HCT116 (cell line): ENCODE data around the gene ZNF541. TPM values are rescaled to one million over a fixed set of nuclear protein-coding genes. Genes with fewer than 3 reads are reported as not detected.

Source experiments
- ATAC-seq: fragments of 200-7000 bp; cut with Tn5 transposase; 2 replicates; pipeline ENCODE4 v1.9.1; 2020; ENCODE audit warnings: mild to moderate bottlenecking, moderate library complexity
- BruUV-seq: library from RNA; stranded (reverse); fragments of 400-500 nt; replicated peaks from 2 replicates; lab custom pipeline; 2021; lab: Mats Ljungman, UMichigan
- CTCF ChIA-PET: fragments of 300-600 bp; sonication (Branson Sonifier 250); formaldehyde crosslinking; loops from one replicate; lab custom pipeline; 2021; ENCODE audit warnings: antibody characterized with exemption; lab: Charles Lee
- POLR2A ChIA-PET: fragments of 300-600, 350-600 bp; sonication (Branson Sonifier 250); formaldehyde crosslinking; loops from one replicate; lab custom pipeline; 2021; ENCODE audit warnings: antibody characterized with exemption; lab: Charles Lee
- RAD21 ChIA-PET, 2 experiments: fragments of 300-600 bp; sonication (Branson Sonifier 250); formaldehyde crosslinking; loops; one replicate each; lab custom pipeline; 2023; ENCODE audit warnings: low total read pairs in 2 of 2; ENCODE audit not compliant: uncharacterized antibody in 2 of 2, unreplicated experiment in 2 of 2, low non-redundant PET in 1 of 2; lab: Charles Lee
- DNase-seq: peaks from one replicate; pipeline ENCODE4 v3.0.0-alpha.2; 2010; ENCODE audit warnings: low read depth, low spot score
- H2AFZ ChIP-seq: fragments of 200-600 bp; shearing (Covaris generic), sonication (generic); 2 replicates; pipeline ENCODE4 v1.6.1; 2017; ENCODE audit warnings: low read depth, mixed run types, mixed read lengths, antibody characterized with exemption, low read length; ENCODE audit not compliant: poor library complexity, severe bottlenecking
- H3K27ac ChIP-seq: 2 replicates; pipeline ENCODE4 v1.5.1; 2012; ENCODE audit warnings: low read depth, low read length
- H3K27me3 ChIP-seq: fragments of 200-600 bp; sonication (generic); 2 replicates; pipeline ENCODE4 v1.6.1; 2016; ENCODE audit warnings: mixed run types, low read length, mixed read lengths; ENCODE audit not compliant: insufficient read depth
- H3K36me3 ChIP-seq, 2 experiments: fragments of 200-500 bp in 1 of 2; fragments of 200-600 bp in 1 of 2; sonication (Bioruptor generic) in 1 of 2; sonication (generic) in 1 of 2; 2 replicates each; pipeline versions ENCODE4 v1.5.1 to v1.6.1; 2014 to 2016; ENCODE audit warnings: low read length in 2 of 2, inconsistent platforms in 1 of 2, mixed read lengths in 1 of 2, mixed run types in 1 of 2; ENCODE audit not compliant: insufficient read depth in 2 of 2, control insufficient read depth in 1 of 2
- H3K4me1 ChIP-seq, 2 experiments: fragments of 200-600 bp in 1 of 2; sonication (generic) in 1 of 2; 2 replicates each; pipeline versions ENCODE4 v1.5.1 to v1.6.1; 2012 to 2017; ENCODE audit warnings: low read length in 2 of 2, inconsistent platforms in 1 of 2, mild to moderate bottlenecking in 1 of 2, mixed read lengths in 1 of 2, mixed run types in 1 of 2, moderate library complexity in 1 of 2; ENCODE audit not compliant: insufficient read depth in 2 of 2, control insufficient read depth in 1 of 2
- H3K4me2 ChIP-seq: fragments of 200-600 bp; sonication (generic); 2 replicates; pipeline ENCODE4 v1.6.1; 2017; ENCODE audit warnings: mixed run types, low read length, mixed read lengths
- H3K4me3 ChIP-seq, 2 experiments: fragments of 200-600 bp in 1 of 2; sonication (generic) in 1 of 2; replicated peaks in 1 of 2; 2 replicates each; pipeline ENCODE4 v1.5.1; 2011 to 2016; ENCODE audit warnings: low read length in 2 of 2, control low read depth in 1 of 2, low read depth in 1 of 2, mild to moderate bottlenecking in 1 of 2, mixed read lengths in 1 of 2, mixed run types in 1 of 2
- H3K79me2 ChIP-seq: fragments of 200-600 bp; sonication (generic); 2 replicates; pipeline ENCODE4 v1.6.1; 2017; ENCODE audit warnings: mild to moderate bottlenecking, mixed run types, low read length, moderate library complexity, mixed read lengths; ENCODE audit not compliant: insufficient read depth
- H3K9ac ChIP-seq: fragments of 200-600 bp; sonication (generic); 2 replicates; pipeline ENCODE4 v1.6.1; 2016; ENCODE audit warnings: low read length, mixed read lengths
- H3K9me2 ChIP-seq: fragments of 200-600 bp; sonication (generic), shearing (Covaris generic); 2 replicates; pipeline ENCODE4 v1.6.1; 2017; ENCODE audit warnings: mixed run types, mild to moderate bottlenecking, moderate library complexity; ENCODE audit not compliant: insufficient read depth
- H3K9me3 ChIP-seq, 2 experiments: fragments of 200-500 bp in 1 of 2; fragments of 200-600 bp in 1 of 2; sonication (Bioruptor generic) in 1 of 2; sonication (generic) in 1 of 2; 2 replicates each; pipeline ENCODE4 v1.6.1; 2014 to 2017; ENCODE audit warnings: low read length in 2 of 2, mixed read lengths in 2 of 2, inconsistent platforms in 1 of 2, low read depth in 1 of 2, mild to moderate bottlenecking in 1 of 2, mixed run types in 1 of 2, moderate library complexity in 1 of 2; ENCODE audit not compliant: control insufficient read depth in 1 of 2, insufficient read depth in 1 of 2
- H4K20me1 ChIP-seq: fragments of 200-600 bp; sonication (generic), shearing (Covaris generic); 2 replicates; pipeline ENCODE4 v1.6.1; 2017; ENCODE audit warnings: mixed run types, mild to moderate bottlenecking, moderate library complexity; ENCODE audit not compliant: insufficient read depth
- ATF3 ChIP-seq: IDR thresholded peaks from 2 replicates; pipeline ENCODE4 v1.6.1; 2012
- CBX3 ChIP-seq: IDR thresholded peaks from 2 replicates; pipeline ENCODE4 v1.6.1; 2012; ENCODE audit warnings: low read depth
- CEBPB ChIP-seq: IDR thresholded peaks from 2 replicates; pipeline ENCODE4 v1.6.1; 2012; ENCODE audit warnings: low read depth
- EGR1 ChIP-seq: IDR thresholded peaks from 2 replicates; pipeline ENCODE4 v1.6.1; 2012; ENCODE audit warnings: low read depth
- ELF1 ChIP-seq: IDR thresholded peaks from 2 replicates; pipeline ENCODE4 v1.6.1; 2012; ENCODE audit warnings: low read depth, borderline replicate concordance
- EZH2 ChIP-seq: fragments of 200-600 bp; sonication (generic); IDR thresholded peaks from 2 replicates; pipeline ENCODE4 v1.6.1; 2017; ENCODE audit warnings: antibody characterized with exemption, mixed run types
- EZH2phosphoT487 ChIP-seq: fragments of 200-600 bp; IDR thresholded peaks from 2 replicates; pipeline ENCODE4 v1.6.1; 2018; ENCODE audit warnings: antibody characterized with exemption, borderline replicate concordance
- POLR2AphosphoS5 ChIP-seq: IDR thresholded peaks from 2 replicates; pipeline ENCODE4 v1.6.1; 2011; ENCODE audit warnings: mild to moderate bottlenecking, low read depth, low read length, moderate library complexity
- REST ChIP-seq: IDR thresholded peaks from 2 replicates; pipeline ENCODE4 v1.6.1; 2012; ENCODE audit warnings: low read depth
- YY1 ChIP-seq: IDR thresholded peaks from 2 replicates; pipeline ENCODE4 v1.6.1; 2011; ENCODE audit warnings: low read length, low read depth, moderate library complexity, mild to moderate bottlenecking; ENCODE audit not compliant: insufficient replicate concordance; ENCODE audit errors: extremely low read depth
- ZNF274 ChIP-seq: fragments of 200-500 bp; sonication (Bioruptor generic); IDR thresholded peaks from 2 replicates; pipeline ENCODE4 v1.6.1; 2014; ENCODE audit warnings: mild to moderate bottlenecking, low read depth, low read length, inconsistent platforms
- intact Hi-C: fragments of 100-400 bp; cut with micrococcal nuclease; formaldehyde crosslinking; loops from 2 replicates; pipeline ENCODE4 v1.10.0; 2022
- total RNA-seq: library from RNA; stranded (reverse); gene quantifications from one replicate; pipeline ENCODE4 v1.2.1, GENCODE V29; 2021; ENCODE audit not compliant: unreplicated experiment
- TF ChIP-seq, protein P1 (sequence below): IDR thresholded peaks from 2 replicates; pipeline ENCODE4 v1.6.1; 2012

Gene ZNF541
- total RNA-seq, 1 experiment from 2014 or later, result not detected

GRCh38 chr19:47603706-47604565 lies 31.0 kb upstream of the ZNF541 start:
- H3K27ac ChIP-seq, result no peak overlapping the region
- no TSS peak for BruUV-seq
- no peak overlapping the region for H3K4me3 ChIP-seq
- H3K79me2 ChIP-seq, result no peaks in the 10 kb centered on the region; the same call in 1 of the 2 replicates
- H2AFZ ChIP-seq, result no peak overlapping the region
- H3K36me3 ChIP-seq, result no peaks in the 10 kb centered on the region
- no peaks in the 10 kb centered on the region for H4K20me1 ChIP-seq
- no peak overlapping the region for H3K4me2 ChIP-seq
- H3K4me1 ChIP-seq, result peaks cover 18 to 30% of the 10 kb centered on the region in 2 experiments
- POLR2A ChIA-PET, result no interaction called here
- intact Hi-C loops, result loop anchor here (5.0 to 10.0 kb wide), 2 partner anchors 93 to 159 kb away; no protein-coding TSS in a partner anchor
- no peak for ATAC-seq
- CTCF ChIA-PET, result no interaction called here
- no peak overlapping the region for H3K9ac ChIP-seq
- RAD21 ChIA-PET, result no interaction called here
- no peaks in the 10 kb centered on the region for H3K9me3 ChIP-seq
- DNase-seq, result no peak
- no peaks in the 10 kb centered on the region for H3K9me2 ChIP-seq
- TF ChIP-seq CBX3 (no peak), CEBPB (no peak), YY1 (no peak), ELF1 (no peak), EGR1 (no peak), ATF3 (no peak), ZNF274 (no peak), EZH2phosphoT487 (no peak), POLR2AphosphoS5 (no peak), REST (no peak), EZH2 (no peak)
- TF ChIP-seq, protein P1, sequence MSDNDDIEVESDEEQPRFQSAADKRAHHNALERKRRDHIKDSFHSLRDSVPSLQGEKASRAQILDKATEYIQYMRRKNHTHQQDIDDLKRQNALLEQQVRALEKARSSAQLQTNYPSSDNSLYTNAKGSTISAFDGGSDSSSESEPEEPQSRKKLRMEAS, result no peak
- H3K27me3 ChIP-seq, result no peaks in the 10 kb centered on the region
